SH-SY5Y (cell line): Measurements from ENCODE around the gene GCC1.

Experiments used
- GATA2 ChIP-seq: IDR thresholded peaks from 2 replicates; pipeline ENCODE4 v1.6.1; 2011; ENCODE audit warnings: mild to moderate bottlenecking, low read depth, low read length
- GATA3 ChIP-seq: IDR thresholded peaks from 2 replicates; pipeline ENCODE4 v1.6.1; 2011; ENCODE audit warnings: low read depth, mild to moderate bottlenecking, low read length, moderate library complexity

DNA sequence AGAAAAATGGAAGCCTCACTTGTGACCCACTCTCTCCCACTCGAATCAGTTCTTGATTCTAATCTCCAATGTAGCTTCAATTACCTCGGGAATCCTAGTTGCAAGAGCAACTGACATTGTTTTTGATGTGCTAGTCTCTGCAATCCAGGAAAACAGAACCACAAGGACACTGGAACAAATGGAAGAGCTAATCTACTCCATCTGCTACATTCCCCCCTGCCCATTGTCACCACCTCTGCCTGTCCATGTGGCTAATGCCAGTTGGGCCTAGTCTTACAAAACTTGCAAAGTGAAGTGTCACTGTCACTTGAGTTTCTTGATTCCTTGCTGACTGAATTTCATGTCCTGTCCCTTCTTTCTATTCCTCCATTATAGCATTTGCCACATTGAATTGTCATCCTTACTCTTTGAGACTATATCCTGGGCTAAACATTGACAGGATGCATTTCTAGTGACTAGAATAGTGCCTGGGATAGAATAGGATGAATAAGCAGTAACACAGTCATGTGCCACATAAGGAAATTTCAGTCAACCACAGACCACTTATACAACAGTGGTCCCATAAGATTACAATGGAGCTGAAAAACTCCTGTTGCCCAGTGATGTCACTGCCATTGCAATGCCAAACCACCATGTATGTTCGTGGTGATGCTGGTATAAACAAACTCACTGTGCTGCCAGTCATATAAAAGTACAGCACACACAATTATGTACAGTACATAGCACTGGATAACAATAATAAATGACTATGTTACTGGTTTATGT, 13.5 kb downstream of the GCC1 start:
- TF ChIP-seq GATA2 (no peak), GATA3 (no peak)
